ENCODE measurements around the gene PFKL. TPM values are rescaled to one million over a fixed set of nuclear protein-coding genes. Genes with fewer than 3 reads are reported as not detected.

Gene PFKL
- total RNA-seq, 1 experiment from 2014 or later = 78.9 TPM

DNA sequence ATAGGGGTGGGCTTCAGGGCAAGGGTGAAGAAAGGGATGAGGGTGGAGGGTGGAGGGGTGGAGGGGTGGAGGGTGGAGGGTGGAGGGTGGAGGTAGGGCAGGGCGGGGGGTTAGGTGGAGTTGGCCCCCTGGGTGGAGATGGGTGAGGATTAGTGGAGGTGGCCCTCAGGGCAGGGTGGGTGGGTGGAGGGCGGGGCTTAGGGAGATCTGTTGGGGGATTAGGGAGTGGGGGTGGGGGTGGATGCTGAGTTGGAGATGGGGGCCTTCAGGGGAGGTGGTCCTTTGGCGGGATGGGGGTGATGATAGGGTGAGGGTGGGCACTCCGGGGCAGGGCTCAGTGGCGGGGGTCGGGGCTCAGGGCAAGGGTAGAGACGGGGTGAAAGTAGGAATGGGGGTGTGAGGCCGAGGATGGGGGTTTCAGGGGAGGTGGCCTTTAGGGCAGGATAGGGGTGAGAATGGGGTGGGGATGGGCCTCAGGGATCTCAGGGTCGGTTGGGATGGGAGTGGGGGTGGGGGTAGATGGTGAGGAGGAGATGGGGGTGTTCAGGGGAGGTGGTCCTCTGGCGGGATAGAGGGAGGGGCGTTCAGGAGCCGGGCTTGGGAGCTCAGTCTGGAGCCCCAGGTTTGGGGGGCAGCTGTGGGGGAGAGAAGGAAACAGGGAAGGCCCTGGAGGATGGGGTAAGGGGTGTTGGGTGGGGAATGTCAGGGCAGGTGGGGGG, 37.4 kb upstream of the PFKL start:
- Mint-ChIP-seq H3K9me3 (ENCODE audit: low read depth, unreplicated experiment) (no peaks in the 10 kb centered on the region), H3K27me3 (ENCODE audit: unreplicated experiment) (peaks cover 50% of the 10 kb centered on the region), H3K4me1 (ENCODE audit: low read depth, unreplicated experiment) (no peaks in the 10 kb centered on the region), H3K36me3 (ENCODE audit: insufficient read depth, unreplicated experiment) (no peaks in the 10 kb centered on the region), H3K4me3 (ENCODE audit: low read depth, unreplicated experiment) (no peak overlapping the region), H3K27ac (ENCODE audit: unreplicated experiment) (no peak overlapping the region)
- CTCF ChIA-PET = no interaction called here
- no TSS peak for BruUV-seq (replicated peaks)
- intact Hi-C loops (cut with micrococcal nuclease; ENCODE audit: unreplicated experiment) = no loop called here
- DNase-seq = no peak
- no peak for TF ChIP-seq CTCF (IDR thresholded peaks at IDR 0.05; ENCODE audit: unreplicated experiment)

DNA sequence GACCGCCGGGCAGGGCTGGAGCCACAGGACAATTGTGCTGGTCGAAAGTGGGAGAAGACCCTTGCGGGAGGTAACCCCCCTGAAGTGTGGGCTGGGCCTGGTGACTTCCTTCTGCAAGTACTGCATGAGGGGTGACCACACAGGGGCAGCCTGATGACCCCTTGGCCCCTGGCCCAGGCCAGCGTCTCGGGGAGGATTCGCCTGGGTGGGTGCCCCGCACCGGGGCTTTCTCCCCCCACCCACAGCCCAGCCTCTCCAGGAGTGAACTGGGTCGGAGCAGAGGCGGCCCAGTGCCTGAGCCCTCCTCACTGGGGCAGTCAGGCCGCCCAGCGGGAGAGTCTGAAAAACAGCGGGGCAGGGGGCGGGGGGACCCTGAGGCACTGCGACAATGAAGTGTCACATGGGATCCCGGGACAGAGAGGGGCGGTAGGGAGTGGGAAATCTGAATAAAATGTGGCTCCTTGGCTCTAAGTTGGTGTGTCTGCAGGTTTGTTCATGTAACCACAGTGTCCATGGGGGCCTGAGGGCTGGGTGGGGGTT, 36.6 kb upstream of the PFKL start:
- CTCF ChIA-PET = no interaction called here
- BruUV-seq (replicated peaks) = no TSS peak
- peaks cover 43% of the 10 kb centered on the region for H3K27me3 Mint-ChIP-seq (ENCODE audit: unreplicated experiment)
- no peaks in the 10 kb centered on the region for H3K9me3 Mint-ChIP-seq (ENCODE audit: low read depth, unreplicated experiment)
- H3K4me1 Mint-ChIP-seq (ENCODE audit: low read depth, unreplicated experiment) = no peaks in the 10 kb centered on the region
- no peak overlapping the region for H3K27ac Mint-ChIP-seq (ENCODE audit: unreplicated experiment)
- H3K36me3 Mint-ChIP-seq (ENCODE audit: insufficient read depth, unreplicated experiment) = no peaks in the 10 kb centered on the region
- DNase-seq = no peak
- TF ChIP-seq CTCF (IDR thresholded peaks at IDR 0.05; ENCODE audit: unreplicated experiment) = no peak
- H3K4me3 Mint-ChIP-seq (ENCODE audit: low read depth, unreplicated experiment) = no peak overlapping the region
- intact Hi-C loops (cut with micrococcal nuclease; ENCODE audit: unreplicated experiment) = no loop called here

DNA sequence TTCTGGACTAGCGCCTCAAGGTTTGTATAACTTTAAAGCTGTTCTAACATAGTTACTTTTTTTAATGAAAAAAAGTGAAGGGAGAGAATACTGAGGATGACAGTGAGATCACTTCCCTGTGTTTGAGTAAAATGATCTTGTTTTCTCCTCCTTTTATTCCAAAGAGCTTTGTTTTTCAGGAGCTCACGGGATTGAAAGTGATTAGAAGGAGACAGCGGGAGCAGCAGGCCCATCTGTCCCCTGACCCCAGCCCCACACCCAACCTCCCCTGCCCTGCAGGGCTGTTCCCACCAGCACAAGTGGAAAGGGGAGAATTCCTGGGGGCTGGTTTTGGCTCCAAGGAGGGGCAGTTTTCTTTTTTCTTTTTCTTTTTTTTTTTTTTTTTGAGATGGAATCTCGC, 36.1 kb upstream of the PFKL start:
- no peak for TF ChIP-seq CTCF (IDR thresholded peaks at IDR 0.05; ENCODE audit: unreplicated experiment)
- Mint-ChIP-seq H3K4me1 (ENCODE audit: low read depth, unreplicated experiment) (no peaks in the 10 kb centered on the region), H3K27ac (ENCODE audit: unreplicated experiment) (no peak overlapping the region), H3K27me3 (ENCODE audit: unreplicated experiment) (peaks cover 43% of the 10 kb centered on the region), H3K9me3 (ENCODE audit: low read depth, unreplicated experiment) (no peaks in the 10 kb centered on the region), H3K36me3 (ENCODE audit: insufficient read depth, unreplicated experiment) (no peaks in the 10 kb centered on the region), H3K4me3 (ENCODE audit: low read depth, unreplicated experiment) (no peak overlapping the region)
- CTCF ChIA-PET = no interaction called here
- BruUV-seq (replicated peaks) = no TSS peak
- DNase-seq = no peak
- intact Hi-C loops (cut with micrococcal nuclease; ENCODE audit: unreplicated experiment) = no loop called here

- intact Hi-C loops (cut with micrococcal nuclease; ENCODE audit: unreplicated experiment) = no loop called here
- H3K27me3 Mint-ChIP-seq (ENCODE audit: unreplicated experiment) = peaks cover 32% of the 10 kb centered on the region
- no peak for TF ChIP-seq CTCF (IDR thresholded peaks at IDR 0.05; ENCODE audit: unreplicated experiment)
- H3K4me3 Mint-ChIP-seq (ENCODE audit: low read depth, unreplicated experiment) = no peak overlapping the region
- H3K9me3 Mint-ChIP-seq (ENCODE audit: low read depth, unreplicated experiment) = no peaks in the 10 kb centered on the region
- no peak overlapping the region for H3K27ac Mint-ChIP-seq (ENCODE audit: unreplicated experiment)
- no TSS peak for BruUV-seq (replicated peaks)
- CTCF ChIA-PET = no interaction called here
- no peak for DNase-seq
- H3K36me3 Mint-ChIP-seq (ENCODE audit: insufficient read depth, unreplicated experiment) = no peaks in the 10 kb centered on the region
- H3K4me1 Mint-ChIP-seq (ENCODE audit: low read depth, unreplicated experiment) = no peaks in the 10 kb centered on the region
Observed at GRCh38 chr21:44265734-44266270, 34.1 kb upstream of the PFKL start.

Measured in Calu3 (cell line).